ENCODE data around the gene LRCH4.
A peak's percentile ranks its signal among the peaks of the same experiment; 100 is the strongest.

LRCH4 gene

GRCh38 chr7:100578246-100579183 lies 7.4 kb downstream of the LRCH4 start:
- DNase-seq = no peak

- no peak for DNase-seq
These were observed 8.4 kb downstream of the LRCH4 start for GRCh38 chr7:100577507-100577906.

- DNase-seq = no peak
These were observed 8.8 kb downstream of the LRCH4 start for GRCh38 chr7:100577103-100577502.

- no peak for DNase-seq
These were observed 9.4 kb downstream of the LRCH4 start for GRCh38 chr7:100576384-100576993.

- DNase-seq = no peak
These were observed 10.1 kb downstream of the LRCH4 start for GRCh38 chr7:100575746-100576383.

- no peak for DNase-seq
These were observed 10.7 kb downstream of the LRCH4 start for GRCh38 chr7:100575206-100575631.

GRCh38 chr7:100574362-100575205 lies 11.3 kb downstream of the LRCH4 start:
- no peak for DNase-seq

GRCh38 chr7:100573691-100574361 lies 12.1 kb downstream of the LRCH4 start, which contains the start of gene SAP25:
Gene SAP25, minus strand, starts transcription at chr7:100573900. Its CDS starts 158 bp downstream, at chr7:100573742.
- no peak for DNase-seq

GRCh38 chr7:100572949-100573675 lies 12.8 kb downstream of the LRCH4 start:
- no peak for DNase-seq

GRCh38 chr7:100572281-100572948 lies 13.5 kb downstream of the LRCH4 start:
- no peak for DNase-seq

GRCh38 chr7:100571829-100572116 lies 14.2 kb downstream of the LRCH4 start:
- DNase-seq = no peak

- no peak for DNase-seq
These were observed 14.7 kb downstream of the LRCH4 start for GRCh38 chr7:100570954-100571828.

- peak; percentile 60 for DNase-seq
These were observed 16.8 kb downstream of the LRCH4 start for GRCh38 chr7:100568896-100569844.

GRCh38 chr7:100568176-100568895 lies 17.6 kb downstream of the LRCH4 start:
- no peak for DNase-seq

GRCh38 chr7:100567751-100568175 lies 18.2 kb downstream of the LRCH4 start:
- no peak for DNase-seq

GRCh38 chr7:100567031-100567730 lies 18.7 kb downstream of the LRCH4 start:
- no peak for DNase-seq

- DNase-seq = no peak
These were observed 19.9 kb downstream of the LRCH4 start for GRCh38 chr7:100566018-100566531.
